DOHH2 (cell line): ENCODE measurements around the gene DDIAS.

Experiments used
- EZH2phosphoT487 ChIP-seq: fragments of 200-600 bp; sonication (generic); IDR thresholded peaks from 2 replicates; pipeline ENCODE4 v1.6.1; 2017; ENCODE audit warnings: borderline replicate concordance, mild to moderate bottlenecking, antibody characterized with exemption, low read length, moderate library complexity, mixed read lengths
- TF ChIP-seq, protein P1 (sequence below): fragments of 200-600 bp; sonication (generic); IDR thresholded peaks from one replicate; pipeline ENCODE4 v1.5.1; 2014; ENCODE audit warnings: antibody characterized with exemption, mild to moderate bottlenecking, low read depth, low read length; ENCODE audit not compliant: poor library complexity, severe bottlenecking

GRCh38 chr11:82929121-82929520, 27.6 kb downstream of the DDIAS start:
- TF ChIP-seq, protein P1, sequence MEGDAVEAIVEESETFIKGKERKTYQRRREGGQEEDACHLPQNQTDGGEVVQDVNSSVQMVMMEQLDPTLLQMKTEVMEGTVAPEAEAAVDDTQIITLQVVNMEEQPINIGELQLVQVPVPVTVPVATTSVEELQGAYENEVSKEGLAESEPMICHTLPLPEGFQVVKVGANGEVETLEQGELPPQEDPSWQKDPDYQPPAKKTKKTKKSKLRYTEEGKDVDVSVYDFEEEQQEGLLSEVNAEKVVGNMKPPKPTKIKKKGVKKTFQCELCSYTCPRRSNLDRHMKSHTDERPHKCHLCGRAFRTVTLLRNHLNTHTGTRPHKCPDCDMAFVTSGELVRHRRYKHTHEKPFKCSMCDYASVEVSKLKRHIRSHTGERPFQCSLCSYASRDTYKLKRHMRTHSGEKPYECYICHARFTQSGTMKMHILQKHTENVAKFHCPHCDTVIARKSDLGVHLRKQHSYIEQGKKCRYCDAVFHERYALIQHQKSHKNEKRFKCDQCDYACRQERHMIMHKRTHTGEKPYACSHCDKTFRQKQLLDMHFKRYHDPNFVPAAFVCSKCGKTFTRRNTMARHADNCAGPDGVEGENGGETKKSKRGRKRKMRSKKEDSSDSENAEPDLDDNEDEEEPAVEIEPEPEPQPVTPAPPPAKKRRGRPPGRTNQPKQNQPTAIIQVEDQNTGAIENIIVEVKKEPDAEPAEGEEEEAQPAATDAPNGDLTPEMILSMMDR, result no peak
- no peak for TF ChIP-seq EZH2phosphoT487
